ENCODE data around the gene SLC22A8. TPM values are rescaled to one million over a fixed set of nuclear protein-coding genes. Genes with fewer than 3 reads are reported as not detected.
"Not testable (repeated sequence)": the region's sequence is repeated elsewhere in the genome, so short reads cannot be mapped to it uniquely, and the experiment has no call there.

SLC22A8 gene
- total RNA-seq, 1 experiment from 2014 or later: not detected

DNA sequence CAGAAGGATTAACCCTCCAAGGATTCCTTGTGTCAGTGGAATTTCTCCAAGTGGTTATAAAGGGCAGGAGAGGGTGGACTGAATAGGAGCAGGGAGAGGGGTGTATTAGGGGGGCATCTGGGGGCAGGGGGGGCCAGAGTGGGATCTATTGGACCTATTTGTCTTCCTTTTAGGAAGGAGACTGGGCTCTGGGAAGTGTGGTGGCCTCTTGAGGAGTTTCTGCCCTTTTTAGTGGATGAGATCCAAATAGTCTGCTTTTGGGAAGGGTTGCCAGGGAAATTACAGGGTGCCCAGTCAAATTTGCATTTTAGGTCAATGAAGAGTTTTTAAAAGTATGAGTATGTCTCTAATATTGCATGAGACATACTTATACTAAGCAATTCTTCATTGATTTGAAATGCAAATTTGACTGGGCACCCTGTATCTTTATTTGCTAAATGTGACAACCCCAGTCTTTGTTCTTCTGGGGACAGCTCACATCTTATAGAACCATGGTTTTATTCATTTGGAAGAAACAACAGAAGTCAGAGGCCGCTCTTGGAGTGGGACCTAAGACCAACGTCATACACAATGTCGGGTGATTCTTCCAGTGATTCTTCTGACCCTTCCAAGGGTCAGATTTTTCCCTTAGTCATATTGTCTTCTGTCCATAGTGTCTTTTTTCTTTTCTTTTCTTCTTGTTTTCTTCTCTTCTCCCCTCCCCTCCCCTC is 30.4 kb downstream of the SLC22A8 start:
- DNase-seq (ENCODE audit: low spot score): no peak

DNA sequence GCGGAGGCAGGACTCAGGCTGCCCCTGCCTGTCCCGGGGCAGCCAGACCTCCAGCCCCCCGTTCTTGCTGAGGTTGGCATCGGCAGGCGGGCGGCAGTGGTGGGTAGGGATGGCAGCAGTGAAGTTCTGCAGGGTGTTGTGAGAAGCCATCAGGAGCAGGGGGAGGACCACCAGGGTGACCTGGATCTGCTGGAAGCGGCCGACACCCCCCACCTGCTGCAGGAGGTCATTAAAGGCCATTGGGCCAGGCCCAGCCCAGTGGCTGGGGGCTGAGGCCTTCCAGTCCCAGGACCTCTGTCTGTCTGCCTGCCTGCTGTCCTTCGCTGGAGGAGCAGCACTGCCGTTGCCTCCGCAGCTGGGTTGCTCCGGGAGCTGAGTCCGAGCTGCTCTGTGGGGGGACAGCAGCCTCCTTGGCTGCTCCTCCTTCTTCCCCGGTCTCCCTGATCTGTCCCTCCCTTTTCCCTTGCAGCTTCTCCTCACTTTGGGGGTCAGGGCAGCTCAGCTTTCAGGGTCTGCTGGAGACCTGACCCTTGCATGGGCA is 31.1 kb downstream of the SLC22A8 start, which contains the start of gene SLC22A6:
TSS of gene SLC22A6 (minus strand) at position 517 of the 541 bp plus-strand sequence. CDS start at position 240, 277 bp downstream.
- DNase-seq (ENCODE audit: low spot score): no peak

DNA sequence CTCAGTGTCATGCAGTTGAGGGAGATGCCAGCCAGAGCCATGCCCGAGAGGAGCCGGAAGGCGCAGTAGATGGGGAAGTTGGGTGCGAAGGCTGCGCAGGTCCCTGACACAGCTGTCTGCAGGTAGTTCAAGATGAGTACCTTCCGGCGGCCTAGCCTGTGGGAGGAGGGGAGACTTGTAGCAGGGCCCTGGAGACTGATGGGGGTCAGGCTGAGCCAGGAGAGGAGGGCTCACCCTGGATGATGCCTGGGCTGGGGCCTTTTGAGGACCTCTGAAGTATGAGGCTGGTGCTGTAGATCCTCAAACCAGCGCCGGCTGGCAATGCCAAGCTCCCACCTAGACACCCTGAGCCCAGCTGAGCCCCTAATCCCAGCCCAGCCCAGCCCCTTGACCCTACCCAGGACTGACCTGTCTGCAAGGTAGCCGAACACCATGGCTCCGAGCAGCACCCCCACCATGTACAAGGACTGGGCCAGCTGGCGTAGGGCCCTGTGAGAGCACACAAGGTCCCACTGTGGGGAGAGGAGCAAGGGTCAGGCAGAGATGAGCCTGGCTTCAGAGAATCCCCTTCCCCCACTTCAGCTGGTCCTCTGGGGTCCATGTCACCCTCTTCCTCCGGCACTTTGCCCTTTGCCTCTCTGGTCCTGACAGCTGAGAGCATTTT is 32.0 kb downstream of the SLC22A8 start:
- no peak for DNase-seq (ENCODE audit: low spot score)

DNA sequence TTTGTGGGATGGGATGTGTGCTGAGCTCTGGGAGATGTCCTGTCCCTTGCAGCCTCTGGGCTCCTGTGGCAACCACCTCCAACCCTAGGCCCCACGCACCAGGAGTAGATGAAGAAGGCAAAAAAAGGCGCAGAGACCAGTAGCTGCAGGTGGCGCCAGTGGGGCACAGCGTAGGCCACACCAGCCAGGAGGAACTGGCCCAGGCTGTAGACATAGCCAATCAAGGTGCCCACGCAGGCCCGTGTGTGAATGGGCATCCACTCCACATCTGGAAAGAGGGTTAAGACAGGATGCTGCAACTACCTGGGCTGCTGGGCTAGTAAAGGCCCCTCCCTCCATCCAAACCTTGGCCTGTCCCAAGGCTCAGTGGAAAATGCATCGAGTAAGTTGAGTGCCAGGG is 33.9 kb downstream of the SLC22A8 start:
- DNase-seq (ENCODE audit: low spot score): no peak

GRCh38 chr11:62980133-62980760 is 35.4 kb downstream of the SLC22A8 start:
- DNase-seq (ENCODE audit: low spot score): peak; percentile 31

DNA sequence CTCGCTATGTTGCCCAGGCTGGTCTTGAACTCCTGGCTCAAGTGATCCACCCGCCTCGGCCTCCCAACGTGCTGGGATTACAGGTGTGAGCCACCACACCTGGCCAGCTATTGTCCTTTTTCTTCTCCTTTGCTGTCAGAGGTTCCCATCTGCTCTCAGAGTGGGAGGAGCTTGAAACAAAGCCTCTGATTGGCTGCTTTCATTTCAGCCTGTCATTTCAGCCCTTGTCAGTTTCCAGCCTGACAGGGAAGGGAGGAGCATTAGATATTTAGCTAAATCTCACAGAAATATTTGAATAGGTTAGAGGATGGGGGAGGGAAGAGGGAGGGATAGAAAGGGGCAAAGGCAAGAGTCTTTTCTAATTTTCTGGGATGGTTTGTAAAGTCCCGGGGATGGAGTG is 39.5 kb downstream of the SLC22A8 start:
- DNase-seq (ENCODE audit: low spot score): peak; percentile 9

DNA sequence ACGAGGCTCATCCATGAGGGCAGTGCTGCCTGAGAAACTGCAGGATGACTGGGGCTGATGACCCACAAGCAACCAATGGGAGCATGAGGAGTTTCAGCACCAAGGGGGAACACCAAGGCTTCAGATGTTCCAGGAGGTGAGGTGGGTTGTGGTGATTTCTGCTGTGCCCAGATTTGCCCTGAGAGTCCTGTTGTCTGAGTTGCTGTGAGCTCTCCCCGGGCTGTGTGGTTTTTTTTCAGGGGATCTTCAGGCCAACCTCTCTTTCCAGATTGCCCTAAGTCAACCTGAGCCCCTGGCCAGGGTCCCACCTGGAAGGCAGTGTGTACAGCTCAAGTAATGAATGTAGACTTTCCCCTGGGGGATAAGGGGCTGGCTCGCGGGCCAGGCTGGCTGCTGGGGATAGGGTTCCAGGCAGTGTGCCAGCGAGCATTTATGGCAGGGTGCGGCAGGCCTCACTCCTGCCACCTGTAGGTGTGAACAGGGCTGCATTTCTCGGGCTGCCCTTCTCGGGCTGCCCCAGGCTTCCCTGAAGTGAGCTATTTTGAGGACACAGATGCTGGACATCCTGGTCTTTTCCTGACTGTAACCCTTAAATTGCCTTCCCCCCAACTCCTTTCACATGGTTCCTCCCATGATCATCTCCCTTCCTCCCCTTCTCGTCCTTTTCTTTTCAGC is 40.7 kb downstream of the SLC22A8 start:
- DNase-seq (ENCODE audit: low spot score): peak; percentile 66

- no peak for DNase-seq (ENCODE audit: low spot score)
These were observed 50.1 kb downstream of the SLC22A8 start for GRCh38 chr11:62965574-62965973.

DNA sequence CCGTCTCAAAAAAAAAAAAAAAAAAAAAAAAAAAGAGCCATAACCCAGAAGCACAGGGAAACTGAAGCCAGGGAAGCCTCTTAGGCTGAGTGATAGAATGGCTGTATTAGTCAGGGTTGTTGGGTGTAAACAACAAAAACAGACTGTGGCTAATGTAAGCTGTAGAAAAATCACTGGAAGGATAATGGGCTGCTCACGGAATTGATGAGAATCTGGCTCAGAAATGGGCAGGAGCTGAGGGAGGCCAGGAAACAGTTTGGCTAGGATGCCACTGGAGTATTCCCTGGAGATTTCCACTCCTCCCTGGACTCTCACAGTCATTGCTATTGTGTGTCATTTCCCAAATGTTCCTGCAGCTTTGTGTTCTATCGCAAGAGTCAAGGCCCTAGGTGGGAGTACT is 53.2 kb downstream of the SLC22A8 start:
- no peak for DNase-seq (ENCODE audit: low spot score)

DNA sequence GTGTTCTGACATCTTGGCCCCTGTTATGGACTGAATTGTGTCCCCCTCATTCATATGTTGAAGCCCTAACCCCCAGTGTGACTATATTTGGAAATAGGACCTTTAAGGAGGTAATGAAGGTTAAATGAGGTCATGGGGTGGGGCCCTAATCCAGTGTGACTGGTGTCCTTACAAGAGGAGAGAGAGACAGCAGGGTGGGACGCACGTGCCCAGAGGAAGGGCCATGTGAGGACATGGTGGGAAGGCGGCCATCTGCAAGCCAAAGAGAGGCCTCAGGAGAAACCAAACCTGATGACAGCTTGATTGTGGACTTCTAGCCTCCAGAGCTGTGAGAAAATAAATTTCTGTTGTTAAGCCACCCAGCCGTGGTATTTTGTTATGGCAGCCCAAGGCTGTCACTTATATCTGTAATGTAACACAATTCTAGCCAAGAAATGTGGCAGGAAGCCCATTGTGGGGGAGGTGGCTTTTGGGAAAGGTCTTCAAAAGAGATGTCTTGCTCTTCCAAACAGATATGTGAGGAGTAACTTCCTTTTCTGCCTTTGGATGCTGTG is 54.5 kb downstream of the SLC22A8 start:
- DNase-seq (ENCODE audit: low spot score): no peak

- DNase-seq (ENCODE audit: low spot score): no peak
These were observed 56.1 kb downstream of the SLC22A8 start for GRCh38 chr11:62959422-62959980.

DNA sequence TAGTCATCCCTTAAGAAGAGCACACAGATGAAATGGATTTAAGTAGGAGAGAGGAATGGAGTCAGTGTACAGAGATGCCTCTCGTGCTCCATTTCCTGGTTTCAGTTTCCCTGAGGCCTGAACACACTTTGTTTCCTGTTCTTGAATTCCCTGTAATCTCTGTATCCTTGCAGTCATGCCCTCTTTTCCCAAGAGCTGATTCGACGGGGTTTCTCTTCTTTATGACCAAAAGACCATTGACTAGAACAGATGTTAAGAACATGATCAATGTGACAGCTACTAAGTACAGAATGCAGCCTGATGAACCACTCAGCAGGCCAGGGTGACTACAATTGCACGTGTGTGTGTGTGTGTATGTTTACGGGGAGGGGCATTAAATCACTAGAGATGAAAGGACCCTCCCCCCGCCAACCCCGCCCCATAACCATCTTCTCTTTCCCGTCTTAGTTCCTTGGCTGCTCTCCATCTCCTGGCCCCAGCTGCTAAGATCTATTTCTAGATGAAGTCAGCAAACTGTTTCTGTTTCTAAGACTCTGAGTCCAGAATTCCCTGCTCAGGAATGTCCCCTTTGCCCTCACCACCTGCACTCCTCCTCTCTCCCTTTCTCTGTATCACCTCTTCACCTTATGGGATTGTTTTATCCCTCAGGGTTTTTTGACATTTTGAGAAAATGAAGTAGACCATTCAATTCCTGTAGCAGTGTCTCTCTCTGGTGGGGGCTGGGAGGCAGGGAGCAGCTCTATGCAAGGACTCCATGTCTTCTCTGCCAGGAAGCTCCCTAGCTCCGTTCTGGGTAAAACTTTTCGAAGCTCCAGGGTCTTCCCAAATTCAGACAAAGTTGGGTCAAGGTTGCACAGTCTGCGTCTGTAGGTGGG is 56.9 kb downstream of the SLC22A8 start:
- DNase-seq (ENCODE audit: low spot score): no peak

GRCh38 chr11:62957147-62957546 is 58.5 kb downstream of the SLC22A8 start:
- no peak for DNase-seq (ENCODE audit: low spot score)

DNA sequence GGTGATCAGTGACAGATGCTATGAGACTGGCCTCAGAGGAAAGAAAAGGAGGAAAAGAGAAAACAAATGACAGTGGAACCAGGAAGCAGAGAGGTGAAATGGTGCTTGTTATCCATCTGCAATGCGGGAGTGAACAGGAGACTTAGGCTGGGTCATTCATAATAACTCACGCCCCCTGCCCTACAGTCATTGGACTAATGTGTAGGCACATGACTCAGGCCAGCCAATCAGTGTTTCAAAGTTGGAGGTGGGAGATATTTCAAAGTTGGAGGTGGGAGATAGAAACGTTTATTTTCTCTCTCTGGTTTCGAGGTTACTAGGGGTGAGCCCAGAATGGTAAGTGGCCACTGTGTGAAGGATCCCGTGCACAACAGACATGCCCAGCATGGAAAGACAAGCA is 61.2 kb downstream of the SLC22A8 start:
- DNase-seq (ENCODE audit: low spot score): no peak

GRCh38 chr11:62953811-62954210 is 61.8 kb downstream of the SLC22A8 start:
- no peak for DNase-seq (ENCODE audit: low spot score)

DNA sequence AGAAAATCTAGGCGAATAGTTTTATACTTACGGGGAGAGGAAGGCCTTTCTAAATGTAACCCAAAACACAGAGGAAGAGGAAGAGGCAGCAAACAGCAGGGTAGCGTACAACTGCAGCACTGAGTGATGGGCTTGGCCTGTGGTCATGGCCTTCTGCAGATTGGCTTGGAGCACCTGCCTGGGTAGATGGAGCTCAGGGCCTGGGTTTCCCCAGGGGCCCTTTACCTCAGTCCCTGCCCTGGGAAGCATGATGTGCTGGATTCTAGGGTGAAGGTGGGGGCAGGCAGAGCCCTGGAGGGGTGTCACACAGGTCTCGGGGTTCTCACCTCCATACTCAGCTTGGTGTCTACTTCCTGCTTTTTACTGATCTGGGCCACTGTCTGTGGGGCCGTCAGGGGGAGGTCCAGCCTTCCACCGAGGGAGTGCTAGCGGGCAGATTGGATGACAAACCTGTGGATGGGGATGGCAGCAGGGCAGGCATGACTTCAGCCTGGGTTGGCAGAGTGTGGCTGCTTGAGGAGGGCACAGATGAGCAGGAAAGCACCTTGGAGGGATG is 66.8 kb downstream of the SLC22A8 start:
- DNase-seq (ENCODE audit: low spot score): no peak

- not testable (repeated sequence) for DNase-seq (ENCODE audit: low spot score)
These were observed 70.1 kb downstream of the SLC22A8 start for GRCh38 chr11:62945538-62945937.

Measured in HT-29 (cell line).